Glutamatergic neuron (in vitro differentiated cells): Measurements from ENCODE around the gene LDHD. TPM values are rescaled to one million over a fixed set of nuclear protein-coding genes. Genes with fewer than 3 reads are reported as not detected.

ENCODE experiments used
- DNase-seq: peaks from one replicate; pipeline ENCODE4 v3.0.0; 2022
- H3K27ac Mint-ChIP-seq: one replicate; pipeline ENCODE4 v1.8.0; 2020; ENCODE audit warnings: mild to moderate bottlenecking, mixed read lengths, inconsistent platforms; ENCODE audit not compliant: unreplicated experiment
- H3K27me3 Mint-ChIP-seq: one replicate; pipeline ENCODE4 v1.8.0; 2020; ENCODE audit warnings: mild to moderate bottlenecking, moderate library complexity, mixed read lengths, inconsistent platforms; ENCODE audit not compliant: unreplicated experiment
- H3K36me3 Mint-ChIP-seq: one replicate; pipeline ENCODE4 v1.8.0; 2020; ENCODE audit warnings: mild to moderate bottlenecking, mixed read lengths, inconsistent platforms; ENCODE audit not compliant: unreplicated experiment
- H3K4me1 Mint-ChIP-seq: one replicate; pipeline ENCODE4 v1.8.0; 2020; ENCODE audit warnings: mild to moderate bottlenecking, low read depth, mixed read lengths, inconsistent platforms; ENCODE audit not compliant: unreplicated experiment
- H3K4me3 Mint-ChIP-seq: one replicate; pipeline ENCODE4 v1.8.0; 2020; ENCODE audit warnings: mild to moderate bottlenecking, mixed read lengths, inconsistent platforms; ENCODE audit not compliant: unreplicated experiment
- H3K9me3 Mint-ChIP-seq: one replicate; pipeline ENCODE4 v1.8.0; 2020; ENCODE audit warnings: mild to moderate bottlenecking, moderate library complexity, mixed read lengths, inconsistent platforms; ENCODE audit not compliant: unreplicated experiment
- CTCF ChIP-seq: fragments of 200-600 bp; sonication (generic); IDR thresholded peaks from one replicate; pipeline ENCODE4 v1.5.0; 2021; ENCODE audit not compliant: partially characterized antibody, unreplicated experiment
- total RNA-seq: library from RNA; stranded (reverse); fragmentation: NEBNext Ultra II Directional; extraction: Animal tissue kit (Norgen Biotek cat#: 25700); gene quantifications from one replicate; pipeline ENCODE4 v1.2.1, GENCODE V29; 2021; ENCODE audit not compliant: unreplicated experiment

LDHD gene
- total RNA-seq, 1 donor from 2014 or later = not detected

- Mint-ChIP-seq H3K4me1 (peaks cover 17% of the 10 kb centered on the region), H3K4me3 (no peak overlapping the region), H3K27ac (no peak overlapping the region)
Observed at GRCh38 chr16:75079346-75079926, 37.1 kb downstream of the LDHD start.

GRCh38 chr16:75078886-75079285 lies 37.7 kb downstream of the LDHD start:
- H3K36me3 Mint-ChIP-seq = peaks cover 4% of the 10 kb centered on the region
- TF ChIP-seq CTCF = no peak
- peaks cover 5% of the 10 kb centered on the region for H3K9me3 Mint-ChIP-seq
- DNase-seq = no peak
- no peak overlapping the region for H3K4me3 Mint-ChIP-seq
- peaks cover 17% of the 10 kb centered on the region for H3K4me1 Mint-ChIP-seq
- H3K27me3 Mint-ChIP-seq = no peaks in the 10 kb centered on the region
- no peak overlapping the region for H3K27ac Mint-ChIP-seq

More at GRCh38 chr16:75079346-75079926, 37.1 kb downstream of the LDHD start:
- Mint-ChIP-seq H3K36me3 (peaks cover 4% of the 10 kb centered on the region), H3K27me3 (no peaks in the 10 kb centered on the region), H3K9me3 (peaks cover 5% of the 10 kb centered on the region)
- DNase-seq = no peak
- TF ChIP-seq CTCF = no peak

GRCh38 chr16:75075688-75076268 lies 40.8 kb downstream of the LDHD start:
- Mint-ChIP-seq H3K36me3 (peaks cover 4% of the 10 kb centered on the region), H3K4me3 (no peak overlapping the region), H3K4me1 (peaks cover 12% of the 10 kb centered on the region), H3K27ac (no peak overlapping the region), H3K27me3 (no peaks in the 10 kb centered on the region), H3K9me3 (no peaks in the 10 kb centered on the region)
- no peak for TF ChIP-seq CTCF
- DNase-seq = no peak

- Mint-ChIP-seq H3K36me3 (peaks cover 4% of the 10 kb centered on the region), H3K27ac (no peak overlapping the region), H3K9me3 (no peaks in the 10 kb centered on the region), H3K27me3 (no peaks in the 10 kb centered on the region), H3K4me1 (peaks cover 19% of the 10 kb centered on the region), H3K4me3 (no peak overlapping the region)
- no peak for TF ChIP-seq CTCF
- no peak for DNase-seq
Observed at GRCh38 chr16:75074920-75075687, 41.5 kb downstream of the LDHD start.

GRCh38 chr16:75074304-75074793 lies 42.2 kb downstream of the LDHD start:
- Mint-ChIP-seq H3K4me3 (peak overlapping the region; percentile 44), H3K9me3 (peaks cover 3% of the 10 kb centered on the region), H3K27me3 (no peaks in the 10 kb centered on the region), H3K36me3 (peaks cover 4% of the 10 kb centered on the region), H3K27ac (no peak overlapping the region), H3K4me1 (peaks cover 25% of the 10 kb centered on the region)
- no peak for TF ChIP-seq CTCF
- no peak for DNase-seq
